Middle frontal gyrus (tissue), 1 donor: ENCODE data around the gene ANO2.
"Not testable (repeated sequence)": the region's sequence is repeated elsewhere in the genome, so short reads cannot be mapped to it uniquely, and the experiment has no call there.

Experiments
- DNase-seq: peaks from one replicate; pipeline ENCODE4 v3.0.0-alpha.2; 2015; ENCODE audit warnings: low spot score; ENCODE audit errors: extremely low spot score

The ANO2 gene

GRCh38 chr12:5557906-5558305 is 387.2 kb downstream of the ANO2 start:
- DNase-seq: no peak

- no peak for DNase-seq
Observed at GRCh38 chr12:5556946-5557673, 387.9 kb downstream of the ANO2 start.

- no peak for DNase-seq
Observed at GRCh38 chr12:5556033-5556614, 388.9 kb downstream of the ANO2 start.

GRCh38 chr12:5554711-5555110 is 390.3 kb downstream of the ANO2 start:
- no peak for DNase-seq

GRCh38 chr12:5549011-5549410 is 396.0 kb downstream of the ANO2 start:
- DNase-seq: no peak

- no peak for DNase-seq
Observed at GRCh38 chr12:5548152-5548943, 396.7 kb downstream of the ANO2 start.

- DNase-seq: no peak
Observed at GRCh38 chr12:5546616-5547015, 398.4 kb downstream of the ANO2 start.

- no peak for DNase-seq
Observed at GRCh38 chr12:5537771-5538170, 407.3 kb downstream of the ANO2 start.

- DNase-seq: not testable (repeated sequence)
Observed at GRCh38 chr12:5537026-5537615, 407.9 kb downstream of the ANO2 start.

- no peak for DNase-seq
Observed at GRCh38 chr12:5535541-5535940, 409.5 kb downstream of the ANO2 start.

- DNase-seq: no peak
Observed at GRCh38 chr12:5534426-5535199, 410.4 kb downstream of the ANO2 start.

GRCh38 chr12:5533368-5533767 is 411.7 kb downstream of the ANO2 start:
- DNase-seq: no peak

- DNase-seq: no peak
Observed at GRCh38 chr12:5525783-5526367, 419.2 kb downstream of the ANO2 start.

- no peak for DNase-seq
Observed at GRCh38 chr12:5524769-5525436, 420.2 kb downstream of the ANO2 start.

- DNase-seq: no peak
Observed at GRCh38 chr12:5524116-5524768, 420.8 kb downstream of the ANO2 start.

- no peak for DNase-seq
Observed at GRCh38 chr12:5523396-5524115, 421.5 kb downstream of the ANO2 start.

GRCh38 chr12:5522432-5523335 is 422.4 kb downstream of the ANO2 start:
- DNase-seq: no peak
